ENCODE results near the gene ANKRD13D.

GRCh38 chr11:67351275-67352005, 62.3 kb downstream of the ANKRD13D start:
- TF ChIP-seq CTCF (conservative IDR thresholded peaks at IDR 0.05; ENCODE audit: low read depth, low read length) (peak; percentile 97), EZH2 (IDR thresholded peaks at IDR 0.05; ENCODE audit: low read length, unreplicated experiment) (no peak), EZH2phosphoT487 (IDR thresholded peaks at IDR 0.05; ENCODE audit: borderline replicate concordance, low read length) (no peak)
